ENCODE results near the gene TOGARAM2.

GRCh38 chr2:29059624-29060023 lies 78.5 kb downstream of the TOGARAM2 start:
- TF ChIP-seq CTCF (conservative IDR thresholded peaks at IDR 0.05; ENCODE audit: low read depth, low read length) (no peak), EZH2 (IDR thresholded peaks at IDR 0.05; ENCODE audit: borderline replicate concordance, low read depth, low read length, poor library complexity, severe bottlenecking) (no peak)

Measured in A673 (cell line).